Stimulated activated CD4-positive, alpha-beta T cell treated with anti-CD3 and anti-CD28 coated beads, Interleukin-12 subunit alpha, Interleukin-12 subunit beta, amount 100 ng/mL, for 4 hours (primary cell): ENCODE data around the gene TSEN34.
"Not testable (repeated sequence)": the region's sequence is repeated elsewhere in the genome, so short reads cannot be mapped to it uniquely, and the experiment has no call there.

ENCODE experiments used
- DNase-seq: peaks from one replicate; pipeline ENCODE4 v3.0.0-alpha.2; 2020

TSEN34 gene

DNA sequence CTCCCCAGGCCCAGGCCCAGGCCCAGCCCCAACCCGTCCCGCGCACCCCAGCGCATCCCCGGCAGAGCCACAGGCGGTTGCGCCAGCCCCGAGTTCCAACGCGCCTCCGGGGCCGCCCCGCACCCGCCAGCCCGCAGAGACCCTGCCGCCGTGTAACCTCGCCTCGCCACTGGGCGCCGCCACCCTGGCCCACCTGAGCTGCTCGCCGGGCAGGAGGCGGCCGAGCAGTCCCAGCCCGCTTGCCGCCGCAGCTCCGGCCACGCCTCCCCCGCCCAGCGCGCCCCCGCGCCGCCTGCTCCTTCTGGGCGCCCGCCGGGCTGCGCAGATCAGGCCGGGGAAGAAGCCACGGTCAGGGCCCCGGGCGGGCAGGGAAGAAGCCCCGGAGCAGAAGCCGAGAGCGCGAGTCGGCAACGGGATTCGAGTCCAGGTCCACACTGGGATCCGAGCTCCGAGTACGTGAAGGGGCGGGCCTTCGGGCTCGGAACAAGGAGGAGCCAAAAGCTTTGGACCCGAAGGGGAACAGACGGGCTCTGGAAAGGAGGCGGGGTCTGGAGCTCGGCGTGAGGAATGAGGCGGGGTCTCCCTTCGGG lies 1.9 kb upstream of the TSEN34 start, which contains the start of gene MBOAT7:
MBOAT7 (minus strand) TSS at position 436 of the 590 bp plus-strand sequence. CDS start 1,072 bp downstream, outside the sequence.
- DNase-seq: no peak

DNA sequence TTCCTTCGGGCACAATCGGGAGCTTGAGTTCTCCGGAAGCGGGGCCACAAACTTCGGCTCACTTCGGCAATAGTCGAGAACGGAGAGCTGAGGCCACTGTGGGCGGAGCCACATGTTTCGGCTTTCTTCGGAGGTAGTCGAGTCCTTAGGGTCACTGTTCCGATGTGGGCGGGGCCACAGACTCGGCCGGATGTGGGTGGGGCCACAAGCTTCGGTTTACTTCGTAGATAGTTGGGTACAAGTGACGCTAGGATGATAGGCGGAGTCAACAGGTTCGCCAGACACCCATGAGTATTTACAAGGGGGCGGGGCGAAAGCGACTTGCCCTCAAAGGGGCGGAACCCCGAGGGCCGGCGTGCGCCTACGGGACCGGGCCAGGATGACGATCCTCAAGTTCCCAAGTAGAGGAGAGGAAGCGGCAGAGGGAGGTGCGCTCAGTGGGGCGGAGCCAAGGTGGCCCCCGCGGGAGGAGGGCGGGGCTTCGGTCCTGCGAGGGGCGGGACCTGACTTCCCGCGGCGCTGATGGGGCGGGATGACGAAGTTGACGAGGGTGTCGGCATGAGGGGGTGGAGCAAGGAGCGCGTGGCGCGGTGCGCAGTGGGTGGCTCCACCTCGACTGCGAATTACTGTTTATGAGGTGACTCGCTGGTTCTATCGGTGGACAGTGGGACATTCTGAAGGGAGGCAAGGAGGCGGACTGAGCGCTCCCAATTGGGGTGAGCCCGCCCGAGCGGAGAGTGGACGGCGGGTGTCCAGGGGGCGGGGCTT lies 1.2 kb upstream of the TSEN34 start:
- peak; percentile 100 for DNase-seq

DNA sequence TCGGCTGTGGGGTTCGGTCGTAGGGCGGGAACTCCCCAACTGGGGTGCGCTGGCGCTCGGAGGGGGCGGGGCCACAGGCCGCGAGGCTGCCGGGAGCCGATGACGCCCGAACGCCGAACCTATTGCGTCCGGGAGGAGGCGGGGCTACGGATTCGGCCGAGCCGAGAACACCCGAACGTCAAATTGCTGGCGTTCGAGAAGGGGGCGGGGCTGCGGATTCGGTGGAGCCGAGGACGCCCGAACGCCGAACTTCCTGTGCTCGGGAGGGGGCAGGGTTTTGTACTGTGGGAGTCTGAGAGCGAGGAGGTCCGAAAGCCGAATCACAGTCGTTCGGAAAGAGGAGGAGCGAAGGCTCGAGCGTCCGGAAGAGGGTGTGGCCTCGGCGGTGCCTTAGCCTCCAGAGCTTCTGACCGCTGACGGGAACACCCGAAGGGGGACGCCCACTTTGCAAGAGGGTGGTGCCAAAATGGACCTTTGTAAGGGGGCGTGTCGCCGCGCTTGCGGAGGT lies 551 bp upstream of the TSEN34 start:
- DNase-seq: peak; percentile 100

DNA sequence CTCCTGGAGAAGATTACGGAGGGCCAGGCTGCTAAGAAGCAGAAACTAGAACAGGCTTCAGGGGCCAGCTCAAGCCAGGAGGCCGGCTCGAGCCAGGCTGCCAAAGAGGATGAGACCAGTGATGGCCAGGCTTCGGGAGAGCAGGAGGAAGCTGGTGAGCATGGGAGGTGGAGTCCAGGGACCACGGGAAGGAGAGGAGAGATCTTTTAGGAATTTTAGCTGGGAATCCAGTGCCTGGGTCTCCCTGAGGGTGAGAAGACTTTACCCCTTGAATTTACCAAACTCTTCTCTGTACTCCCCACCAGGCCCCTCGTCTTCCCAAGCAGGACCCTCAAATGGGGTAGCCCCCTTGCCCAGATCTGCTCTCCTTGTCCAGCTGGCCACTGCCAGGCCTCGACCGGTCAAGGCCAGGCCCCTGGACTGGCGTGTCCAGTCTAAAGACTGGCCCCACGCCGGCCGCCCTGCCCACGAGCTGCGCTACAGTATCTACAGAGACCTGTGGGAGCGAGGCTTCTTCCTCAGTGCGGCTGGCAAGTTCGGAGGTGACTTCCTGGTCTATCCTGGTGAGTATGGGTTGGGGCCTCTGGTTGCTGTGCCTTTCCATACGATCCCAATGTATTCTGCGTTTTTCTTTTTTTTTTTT lies 824 bp downstream of the TSEN34 start:
- no peak for DNase-seq

DNA sequence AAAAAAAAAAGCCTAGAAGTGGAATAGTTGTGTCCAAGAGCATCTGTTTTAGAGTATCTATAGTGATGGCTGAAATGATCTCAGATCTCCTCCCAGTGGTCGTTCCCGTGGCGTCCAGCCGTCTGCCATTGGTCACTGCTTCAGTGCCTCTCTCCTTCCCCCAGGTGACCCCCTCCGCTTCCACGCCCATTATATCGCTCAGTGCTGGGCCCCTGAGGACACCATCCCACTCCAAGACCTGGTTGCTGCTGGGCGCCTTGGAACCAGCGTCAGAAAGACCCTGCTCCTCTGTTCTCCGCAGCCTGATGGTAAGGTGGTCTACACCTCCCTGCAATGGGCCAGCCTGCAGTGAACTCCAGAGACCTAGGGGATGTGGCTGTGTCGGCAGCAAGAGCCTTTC lies 1.9 kb downstream of the TSEN34 start:
- no peak for DNase-seq

DNA sequence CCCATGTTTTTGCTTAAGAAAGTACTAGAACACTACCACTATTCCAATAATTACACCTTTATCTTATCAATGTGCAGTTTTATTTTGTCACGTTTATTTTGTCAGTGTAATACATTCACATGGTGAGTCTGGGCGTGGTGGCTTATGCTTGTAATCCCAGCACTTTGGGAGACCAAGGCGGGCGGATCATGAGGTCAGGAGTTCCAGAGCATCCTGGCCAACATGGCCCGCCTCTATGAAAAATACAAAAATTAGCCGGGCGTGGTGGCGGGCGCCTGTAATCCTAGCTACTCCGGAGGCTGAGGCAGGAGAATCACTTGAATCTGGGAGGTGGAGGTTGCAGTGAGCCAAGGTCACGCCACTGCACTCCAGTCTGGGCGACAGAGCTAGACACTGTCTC lies 3.4 kb downstream of the TSEN34 start:
- DNase-seq: not testable (repeated sequence)

DNA sequence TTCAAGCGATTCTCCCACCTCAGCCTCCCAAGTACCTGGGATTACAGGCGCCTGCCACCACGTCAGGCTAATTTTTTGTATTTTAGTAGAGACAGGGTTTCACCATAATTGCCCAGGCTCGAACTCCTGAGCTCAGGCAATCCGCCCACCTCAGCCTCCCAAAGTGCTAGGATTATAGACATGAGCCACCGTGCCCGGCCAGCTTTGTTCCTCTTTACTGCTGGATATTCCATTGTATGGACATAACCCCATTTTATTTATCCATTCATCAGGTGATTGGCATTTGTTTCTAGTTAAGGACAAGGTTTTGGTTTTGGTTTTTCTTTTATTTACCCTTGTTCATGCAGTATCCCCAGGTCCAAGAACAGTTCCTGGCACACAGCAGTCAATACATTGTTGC lies 5.4 kb downstream of the TSEN34 start:
- DNase-seq: no peak

DNA sequence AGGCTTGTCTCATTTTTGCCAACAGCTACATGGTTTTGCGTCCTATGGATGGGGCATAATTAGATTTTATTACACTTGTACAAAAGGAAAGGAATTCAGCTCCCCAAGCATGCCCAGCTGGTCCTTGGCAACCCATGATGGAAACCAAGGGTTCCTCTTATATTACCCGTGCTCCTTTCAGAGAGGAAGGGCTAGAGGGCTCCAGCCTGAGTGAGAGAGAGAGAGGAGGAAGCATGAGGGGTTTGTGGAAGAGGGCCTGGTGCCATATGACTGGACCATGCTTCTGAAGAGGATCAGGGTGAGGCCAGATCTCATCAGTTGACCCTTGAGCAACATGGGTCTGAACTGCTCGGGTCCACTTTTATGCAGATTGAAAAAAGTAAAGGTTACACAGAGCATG lies 6.0 kb downstream of the TSEN34 start:
- no peak for DNase-seq

DNA sequence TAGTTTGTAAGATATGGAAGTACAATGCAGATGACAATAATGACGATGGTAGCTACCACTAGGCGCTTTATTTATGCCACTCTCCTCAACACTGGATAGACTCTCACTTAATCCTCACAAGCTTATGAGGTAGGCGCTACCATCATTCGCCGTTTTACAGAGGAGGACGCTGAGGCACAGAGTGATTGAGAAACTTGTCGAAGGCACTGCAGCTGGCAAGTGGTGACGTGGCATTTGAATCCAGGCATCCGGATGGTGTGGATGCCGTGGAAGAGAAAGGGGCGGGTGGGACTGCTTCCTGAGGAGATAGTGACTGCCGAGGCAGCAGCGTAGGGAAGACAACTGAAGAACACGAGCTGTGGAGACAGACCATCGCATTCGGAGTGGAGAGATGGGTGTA lies 8.3 kb downstream of the TSEN34 start:
- DNase-seq: no peak

DNA sequence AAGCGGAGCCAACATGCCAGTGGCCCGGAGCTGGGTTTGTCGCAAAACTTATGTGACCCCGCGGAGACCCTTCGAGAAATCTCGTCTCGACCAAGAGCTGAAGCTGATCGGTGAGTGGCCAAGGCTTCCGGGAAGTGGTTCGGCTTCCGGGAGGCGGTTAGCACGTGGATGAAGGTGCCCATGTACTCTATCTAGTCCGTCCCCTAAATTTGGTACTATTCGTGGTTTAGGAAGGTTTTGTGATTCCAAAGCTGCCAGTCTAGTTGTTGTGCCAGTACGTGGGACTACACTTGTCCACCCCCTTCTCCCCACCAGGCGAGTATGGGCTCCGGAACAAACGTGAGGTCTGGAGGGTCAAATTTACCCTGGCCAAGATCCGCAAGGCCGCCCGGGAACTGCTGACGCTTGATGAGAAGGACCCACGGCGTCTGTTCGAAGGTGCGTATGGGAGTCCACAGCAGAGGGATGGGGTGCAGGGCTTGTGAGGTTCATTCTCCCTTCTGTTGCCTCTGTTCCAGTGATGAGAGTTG lies 10.1 kb downstream of the TSEN34 start:
- no peak for DNase-seq

DNA sequence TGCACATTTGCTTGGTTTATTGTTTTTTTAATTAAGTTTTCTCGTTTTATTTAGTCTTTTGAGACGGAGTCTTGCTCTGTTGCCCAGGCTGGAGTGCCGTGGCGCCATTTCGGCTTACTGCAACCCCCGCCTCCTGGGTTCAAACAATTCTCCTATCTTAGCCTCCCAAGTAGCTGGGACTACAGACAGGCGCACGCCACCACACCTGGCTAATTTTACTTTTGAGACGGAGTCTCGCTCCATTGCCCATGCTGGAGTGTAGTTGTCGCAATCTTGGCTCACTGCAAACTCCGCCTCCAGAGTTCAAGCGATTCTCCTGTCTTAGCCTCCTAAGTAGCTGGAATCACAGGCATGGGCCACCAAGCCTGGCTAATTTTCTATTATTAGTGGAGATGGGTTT lies 10.9 kb downstream of the TSEN34 start:
- DNase-seq: no peak

DNA sequence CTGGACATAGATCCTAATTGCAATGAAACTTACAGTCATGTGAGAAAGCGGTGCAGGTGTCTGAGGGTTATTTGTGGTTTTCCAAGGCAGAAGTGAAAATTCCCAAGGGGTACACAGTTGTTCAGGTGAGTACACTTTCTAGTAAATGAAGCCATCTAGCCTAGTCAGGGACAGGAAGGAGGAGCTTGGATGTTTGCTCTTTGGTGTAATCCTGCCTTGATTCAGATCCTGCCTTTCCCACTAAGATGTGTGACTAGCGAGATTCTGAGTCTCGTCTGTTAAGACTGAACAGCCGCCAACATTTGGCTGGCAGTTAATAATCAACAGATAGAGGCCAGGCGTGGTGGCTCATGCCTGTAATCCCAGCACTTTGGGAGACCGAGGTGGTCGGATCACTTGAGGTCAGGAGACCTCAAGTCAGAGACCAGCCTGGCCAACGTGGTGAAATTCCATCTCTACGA lies 12.1 kb downstream of the TSEN34 start:
- no peak for DNase-seq

DNA sequence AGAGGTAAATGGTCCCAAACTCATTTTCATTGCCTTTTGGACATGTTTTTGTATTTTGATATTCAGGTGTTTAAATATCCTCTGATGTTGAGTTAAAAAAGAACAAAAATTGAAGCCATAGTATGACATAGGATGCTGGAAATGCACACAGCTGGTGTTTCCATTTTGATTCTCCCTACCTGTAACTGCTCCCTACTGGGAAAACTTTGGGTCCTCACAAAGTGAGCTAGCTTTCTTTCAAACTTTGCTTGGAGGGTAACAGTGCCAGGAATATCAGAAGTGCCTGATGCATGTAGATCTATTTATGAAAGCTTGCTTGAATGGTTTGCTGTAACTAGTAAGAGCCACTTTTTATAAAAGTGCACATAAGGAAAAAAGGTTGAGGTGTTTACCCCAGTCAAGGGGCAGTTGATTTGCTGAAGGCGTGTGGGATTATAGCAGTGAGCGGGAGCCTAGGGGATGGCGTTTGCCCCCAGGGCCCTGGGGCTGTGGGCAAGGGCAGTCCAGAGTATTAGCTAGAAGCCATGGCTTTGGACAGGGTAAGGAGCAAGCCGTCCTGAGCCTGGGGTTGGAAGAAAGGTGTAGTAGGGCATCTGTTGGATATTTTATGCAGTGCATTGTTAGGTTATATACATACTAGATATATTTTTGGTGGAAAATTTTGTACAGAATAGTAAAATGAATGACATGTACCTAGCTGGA lies 13.8 kb downstream of the TSEN34 start:
- no peak for DNase-seq

DNA sequence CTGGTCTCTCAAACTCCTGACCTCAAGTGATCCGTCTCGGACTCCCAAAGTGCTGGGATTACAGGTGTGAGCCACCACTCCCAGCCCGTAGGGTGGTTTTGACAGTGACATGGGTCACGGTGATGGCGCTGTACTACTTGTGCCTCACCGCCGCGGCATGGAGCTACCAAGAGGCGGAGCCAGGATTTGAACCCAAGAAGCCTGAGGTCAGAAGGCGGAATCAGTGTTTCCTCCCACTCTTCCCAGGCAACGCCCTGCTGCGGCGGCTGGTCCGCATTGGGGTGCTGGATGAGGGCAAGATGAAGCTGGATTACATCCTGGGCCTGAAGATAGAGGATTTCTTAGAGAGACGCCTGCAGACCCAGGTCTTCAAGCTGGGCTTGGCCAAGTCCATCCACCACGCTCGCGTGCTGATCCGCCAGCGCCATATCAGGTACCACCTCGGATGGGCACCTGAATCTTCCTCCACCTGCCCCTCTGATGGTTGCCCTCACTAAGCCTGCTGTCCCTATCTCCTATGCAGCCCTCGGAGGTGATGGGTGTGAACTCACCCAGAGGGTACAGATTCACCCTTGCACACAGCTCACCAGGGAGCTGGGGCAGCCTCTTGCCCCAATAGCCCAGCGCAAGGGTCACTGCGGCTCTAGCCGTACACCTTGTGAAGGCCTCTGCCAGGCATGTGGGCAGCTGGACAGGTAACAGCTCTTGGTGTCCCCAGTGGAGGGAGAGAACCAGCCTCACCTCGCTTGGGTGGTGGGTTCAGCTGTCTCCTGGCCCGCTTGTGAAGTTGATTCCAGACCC lies 15.1 kb downstream of the TSEN34 start:
- DNase-seq: no peak

DNA sequence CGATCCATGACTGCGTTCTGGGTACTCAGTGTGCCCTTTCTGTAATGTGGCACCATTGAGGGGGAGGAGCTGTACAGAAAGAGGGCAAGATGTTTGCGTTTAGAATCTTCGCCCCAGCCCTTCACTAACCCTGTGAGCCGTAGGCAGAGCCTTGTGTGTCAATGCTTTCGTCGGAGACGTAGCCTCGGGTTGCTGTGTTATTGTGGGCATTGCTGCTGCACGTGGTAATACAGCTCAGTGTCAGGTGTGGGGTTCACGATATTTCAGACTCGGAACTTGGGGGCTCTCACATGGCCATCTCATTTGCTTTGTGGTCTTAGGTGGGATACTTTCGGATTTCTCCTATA lies 15.7 kb downstream of the TSEN34 start:
- no peak for DNase-seq

DNA sequence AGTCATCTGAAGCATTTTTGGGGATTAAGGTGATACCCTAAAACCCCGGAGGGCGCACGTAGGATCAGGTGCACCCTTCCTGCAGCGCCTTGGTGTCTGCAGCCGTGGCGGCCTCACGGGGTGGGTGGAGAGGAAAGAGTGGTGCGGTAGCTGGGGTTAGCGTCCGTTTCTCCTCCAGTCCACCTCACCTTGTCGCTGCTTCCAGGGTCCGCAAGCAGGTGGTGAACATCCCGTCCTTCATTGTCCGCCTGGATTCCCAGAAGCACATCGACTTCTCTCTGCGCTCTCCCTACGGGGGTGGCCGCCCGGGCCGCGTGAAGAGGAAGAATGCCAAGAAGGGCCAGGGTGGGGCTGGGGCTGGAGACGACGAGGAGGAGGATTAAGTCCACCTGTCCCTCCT lies 16.1 kb downstream of the TSEN34 start:
- not testable (repeated sequence) for DNase-seq

DNA sequence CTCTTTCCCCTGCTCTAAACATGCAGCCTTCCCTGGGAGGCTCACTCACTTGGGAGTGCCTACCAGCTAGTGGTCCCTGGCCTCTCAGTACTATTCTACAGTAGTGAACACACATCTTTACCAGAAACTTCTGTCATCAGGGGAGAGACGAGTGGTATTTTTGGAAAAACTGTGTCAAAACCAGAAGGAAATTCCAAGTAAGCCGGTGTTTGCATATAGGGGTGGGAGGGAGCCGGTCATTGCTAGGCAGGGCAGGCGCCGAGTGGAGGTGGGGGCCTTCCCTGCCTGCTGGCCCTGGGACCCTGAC lies 16.5 kb downstream of the TSEN34 start:
- DNase-seq: no peak

DNA sequence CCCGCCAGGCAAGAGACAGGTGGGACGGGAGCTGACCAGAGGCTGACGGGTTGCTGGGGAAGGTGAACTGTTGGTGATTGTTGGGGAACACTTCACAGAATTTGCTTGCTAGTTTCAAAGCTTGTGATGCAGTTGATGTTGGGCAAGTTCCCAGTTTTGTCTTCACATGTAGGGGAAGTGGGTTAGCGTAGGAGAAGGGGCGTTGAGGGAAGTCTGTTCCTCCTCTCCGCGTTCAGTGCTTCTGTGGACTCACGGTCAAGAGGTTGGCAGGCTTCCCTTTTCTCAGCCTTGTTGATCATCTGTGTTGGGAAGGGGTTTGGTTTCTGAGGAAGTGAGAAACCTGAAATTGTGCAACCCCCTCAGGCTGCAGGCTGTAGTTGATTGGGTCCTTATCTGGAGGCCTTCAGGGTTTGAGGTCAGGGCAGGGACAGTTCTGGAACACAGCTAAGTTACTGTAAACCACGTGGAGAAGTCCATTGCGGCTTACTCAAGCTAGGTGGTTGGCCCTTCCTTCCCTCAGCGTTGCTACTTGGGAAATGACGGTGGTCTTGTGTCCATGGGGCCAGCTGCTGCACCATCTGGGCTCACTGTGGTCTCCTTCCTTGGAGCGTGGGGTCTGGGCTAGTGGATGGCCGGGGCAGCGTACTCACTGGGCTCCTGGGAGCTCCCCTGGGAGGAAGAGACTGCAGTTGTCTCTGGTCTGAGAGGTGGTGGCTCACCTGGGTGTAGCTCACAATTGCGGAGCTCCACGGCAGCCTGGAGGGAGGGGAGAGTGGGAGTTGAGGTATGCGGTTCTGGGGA lies 17.1 kb downstream of the TSEN34 start:
- DNase-seq: peak; percentile 27

DNA sequence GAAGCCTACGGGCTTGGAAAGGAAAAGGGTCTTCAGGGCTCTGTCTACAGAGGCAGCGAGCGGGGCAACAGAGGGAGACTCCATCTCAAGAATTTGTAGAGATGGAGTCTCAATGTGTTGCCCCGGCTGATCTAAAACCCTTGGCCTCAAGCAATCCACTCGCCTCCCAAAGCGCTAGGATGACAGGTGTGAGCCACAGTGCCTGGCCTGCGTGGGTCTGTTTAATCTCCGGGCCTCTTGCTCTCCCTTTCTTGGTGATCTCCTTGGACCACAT lies 17.6 kb downstream of the TSEN34 start:
- no peak for DNase-seq

DNA sequence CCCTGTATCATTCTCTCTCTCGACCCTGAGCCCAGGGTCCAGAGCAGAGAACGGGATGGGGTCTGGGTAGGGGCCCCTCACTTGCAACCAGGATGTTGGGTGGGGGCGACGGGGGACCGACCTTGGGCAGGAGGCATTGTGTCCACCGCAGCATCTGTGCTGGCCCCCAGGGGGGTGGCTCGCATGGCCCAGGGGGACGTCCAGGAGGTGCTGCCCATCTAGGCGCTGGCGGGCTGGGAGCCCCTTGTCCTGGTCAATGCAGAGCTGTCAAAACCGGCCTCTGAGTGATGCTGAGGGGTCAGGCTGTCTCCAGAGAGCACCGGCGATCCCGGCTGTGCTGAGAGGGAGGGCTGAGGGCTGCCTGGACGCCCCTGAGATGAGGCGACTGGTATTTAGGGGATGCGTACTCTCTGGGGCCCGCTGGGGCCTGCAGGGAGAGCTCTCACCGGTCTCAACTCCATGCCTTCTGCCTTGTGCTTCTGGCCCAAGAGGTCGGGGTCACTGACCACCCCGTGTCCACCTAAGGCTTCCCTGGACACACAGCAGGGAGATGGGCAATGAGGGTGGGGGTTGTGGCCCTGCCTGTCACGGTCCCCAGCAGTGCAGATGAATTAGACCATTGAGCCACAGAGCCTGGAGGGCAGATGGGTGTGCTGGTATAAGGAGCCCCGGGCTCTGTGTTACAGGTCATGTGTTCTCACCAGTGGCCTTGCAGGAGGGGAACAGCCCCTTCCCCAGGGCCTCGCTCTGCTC lies 18.1 kb downstream of the TSEN34 start:
- no peak for DNase-seq
